NCI-H2196 treated with DMSO at 0.1 percent for 48 hours (cell line): ENCODE results near the gene SLC4A2.
"Not testable (repeated sequence)": the region's sequence is repeated elsewhere in the genome, so short reads cannot be mapped to it uniquely, and the experiment has no call there.

Experiments
- DNase-seq: peaks from one replicate; lab custom pipeline; 2025; ENCODE audit not compliant: unreplicated experiment; lab: John Stamatoyannopoulos, UW

The SLC4A2 gene

GRCh38 chr7:151023232-151023631 is 36.2 kb upstream of the SLC4A2 start:
- no peak for DNase-seq

GRCh38 chr7:151024435-151025056 is 34.8 kb upstream of the SLC4A2 start, which contains the start of gene ATG9B:
ATG9B (minus strand) TSS chr7:151024494; CDS start chr7:151024423, 71 bp downstream.
- DNase-seq, result no peak

GRCh38 chr7:151025924-151026671 is 33.3 kb upstream of the SLC4A2 start:
- DNase-seq, result no peak

- not testable (repeated sequence) for DNase-seq
These were observed 32.3 kb upstream of the SLC4A2 start for GRCh38 chr7:151026771-151027727.

GRCh38 chr7:151027728-151028130 is 31.7 kb upstream of the SLC4A2 start:
- not testable (repeated sequence) for DNase-seq

- peak; percentile 96 for DNase-seq
These were observed 31.1 kb upstream of the SLC4A2 start, which contains the start of gene ABCB8 for GRCh38 chr7:151028131-151028947. ABCB8 (plus strand) TSS chr7:151028450; CDS start chr7:151028516, 66 bp downstream.

- no peak for DNase-seq
These were observed 30.4 kb upstream of the SLC4A2 start for GRCh38 chr7:151028948-151029501.

- DNase-seq, result no peak
These were observed 28.4 kb upstream of the SLC4A2 start for GRCh38 chr7:151031011-151031410.

GRCh38 chr7:151032936-151033863 is 26.2 kb upstream of the SLC4A2 start:
- no peak for DNase-seq

- no peak for DNase-seq
These were observed 25.5 kb upstream of the SLC4A2 start for GRCh38 chr7:151033864-151034249.

- DNase-seq, result no peak
These were observed 24.9 kb upstream of the SLC4A2 start for GRCh38 chr7:151034312-151035025.

- DNase-seq, result no peak
These were observed 24.2 kb upstream of the SLC4A2 start for GRCh38 chr7:151035026-151035717.

- no peak for DNase-seq
These were observed 23.5 kb upstream of the SLC4A2 start for GRCh38 chr7:151035902-151036301.

- peak; percentile 15 for DNase-seq
These were observed 20.2 kb upstream of the SLC4A2 start for GRCh38 chr7:151038951-151039849.

- DNase-seq, result no peak
These were observed 19.4 kb upstream of the SLC4A2 start for GRCh38 chr7:151039850-151040548.
